Fibroblast of skin of left biceps (primary cell): ENCODE results near the gene MOV10.
A peak's percentile ranks its signal among the peaks of the same experiment; 100 is the strongest.
"Not testable (repeated sequence)": the region's sequence is repeated elsewhere in the genome, so short reads cannot be mapped to it uniquely, and the experiment has no call there.

Experiments used
- DNase-seq, 2 experiments: peaks; one replicate each; pipeline ENCODE4 v3.0.0-alpha.2; 2013; ENCODE audit warnings: low read depth in 2 of 2

The MOV10 gene, protein sequence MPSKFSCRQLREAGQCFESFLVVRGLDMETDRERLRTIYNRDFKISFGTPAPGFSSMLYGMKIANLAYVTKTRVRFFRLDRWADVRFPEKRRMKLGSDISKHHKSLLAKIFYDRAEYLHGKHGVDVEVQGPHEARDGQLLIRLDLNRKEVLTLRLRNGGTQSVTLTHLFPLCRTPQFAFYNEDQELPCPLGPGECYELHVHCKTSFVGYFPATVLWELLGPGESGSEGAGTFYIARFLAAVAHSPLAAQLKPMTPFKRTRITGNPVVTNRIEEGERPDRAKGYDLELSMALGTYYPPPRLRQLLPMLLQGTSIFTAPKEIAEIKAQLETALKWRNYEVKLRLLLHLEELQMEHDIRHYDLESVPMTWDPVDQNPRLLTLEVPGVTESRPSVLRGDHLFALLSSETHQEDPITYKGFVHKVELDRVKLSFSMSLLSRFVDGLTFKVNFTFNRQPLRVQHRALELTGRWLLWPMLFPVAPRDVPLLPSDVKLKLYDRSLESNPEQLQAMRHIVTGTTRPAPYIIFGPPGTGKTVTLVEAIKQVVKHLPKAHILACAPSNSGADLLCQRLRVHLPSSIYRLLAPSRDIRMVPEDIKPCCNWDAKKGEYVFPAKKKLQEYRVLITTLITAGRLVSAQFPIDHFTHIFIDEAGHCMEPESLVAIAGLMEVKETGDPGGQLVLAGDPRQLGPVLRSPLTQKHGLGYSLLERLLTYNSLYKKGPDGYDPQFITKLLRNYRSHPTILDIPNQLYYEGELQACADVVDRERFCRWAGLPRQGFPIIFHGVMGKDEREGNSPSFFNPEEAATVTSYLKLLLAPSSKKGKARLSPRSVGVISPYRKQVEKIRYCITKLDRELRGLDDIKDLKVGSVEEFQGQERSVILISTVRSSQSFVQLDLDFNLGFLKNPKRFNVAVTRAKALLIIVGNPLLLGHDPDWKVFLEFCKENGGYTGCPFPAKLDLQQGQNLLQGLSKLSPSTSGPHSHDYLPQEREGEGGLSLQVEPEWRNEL

DNA sequence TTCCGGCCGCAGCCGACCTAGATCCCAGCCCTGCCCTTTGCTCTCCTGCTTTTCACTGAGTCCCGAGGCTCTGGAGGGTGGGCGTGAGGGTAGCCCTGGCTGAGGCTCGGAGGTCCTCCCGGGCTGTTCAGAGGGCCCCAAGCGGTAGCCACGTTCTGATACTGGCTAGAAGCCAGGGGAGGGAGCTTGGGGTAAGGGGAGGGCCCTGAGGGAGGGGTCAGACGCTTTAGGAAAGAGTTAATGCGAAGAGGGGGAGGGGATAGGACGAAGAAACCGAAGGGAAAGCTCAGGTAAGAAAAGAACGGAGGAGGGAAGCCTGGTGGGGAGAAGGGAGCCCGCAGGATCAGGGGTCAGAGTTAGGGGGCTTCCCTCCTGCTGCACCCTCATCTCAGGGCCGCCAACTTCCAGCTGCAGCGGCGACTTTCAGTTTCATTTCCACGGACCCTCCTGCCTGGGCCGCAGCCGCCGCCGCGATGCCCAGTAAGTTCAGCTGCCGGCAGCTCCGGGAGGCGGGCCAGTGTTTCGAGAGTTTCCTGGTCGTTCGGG lies at the start of gene MOV10:
TSS of gene MOV10 (plus strand) at position 220 of the 546 bp plus-strand sequence. CDS start at position 474, 254 bp downstream.
- peak; percentile 55 to 64 for DNase-seq

DNA sequence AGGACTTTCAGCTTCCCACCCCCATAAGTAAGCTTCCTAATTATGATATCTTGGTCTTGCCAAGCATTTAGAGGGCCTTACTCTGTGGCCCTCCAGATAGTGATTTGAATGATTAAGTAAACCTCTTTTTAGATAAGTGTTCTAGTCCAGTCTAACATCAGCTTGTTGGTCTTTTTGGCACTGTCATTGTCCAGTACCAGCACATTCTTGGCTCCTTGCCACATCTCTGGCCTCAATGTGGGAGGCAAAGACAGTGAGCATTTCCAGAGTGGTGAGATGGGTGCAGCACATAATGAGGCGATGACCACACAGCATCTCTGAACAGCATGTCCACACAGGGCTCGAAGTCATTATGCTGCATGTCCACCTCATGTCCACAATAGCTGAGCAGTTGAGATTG lies 48.8 kb upstream of the MOV10 start:
- DNase-seq: no peak

DNA sequence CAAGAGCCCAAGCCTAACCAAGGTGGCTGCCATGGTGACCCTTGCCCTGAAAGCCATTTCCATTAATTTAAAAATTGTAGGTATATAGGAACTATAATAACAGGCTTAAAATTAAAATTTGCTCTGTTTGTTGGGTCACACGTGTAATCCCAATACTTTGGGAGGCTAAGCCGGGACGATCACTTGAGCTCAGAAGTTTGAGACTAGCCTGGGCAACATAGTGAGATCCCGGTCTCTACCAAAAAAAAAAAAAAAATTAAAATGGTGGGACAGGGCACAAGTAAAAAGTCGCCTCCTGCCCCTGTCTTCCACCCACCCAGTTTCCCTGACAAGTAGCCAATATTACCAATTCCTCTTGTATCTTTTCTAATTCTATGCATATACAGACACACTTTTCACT lies 48.3 kb upstream of the MOV10 start:
- DNase-seq: no peak

DNA sequence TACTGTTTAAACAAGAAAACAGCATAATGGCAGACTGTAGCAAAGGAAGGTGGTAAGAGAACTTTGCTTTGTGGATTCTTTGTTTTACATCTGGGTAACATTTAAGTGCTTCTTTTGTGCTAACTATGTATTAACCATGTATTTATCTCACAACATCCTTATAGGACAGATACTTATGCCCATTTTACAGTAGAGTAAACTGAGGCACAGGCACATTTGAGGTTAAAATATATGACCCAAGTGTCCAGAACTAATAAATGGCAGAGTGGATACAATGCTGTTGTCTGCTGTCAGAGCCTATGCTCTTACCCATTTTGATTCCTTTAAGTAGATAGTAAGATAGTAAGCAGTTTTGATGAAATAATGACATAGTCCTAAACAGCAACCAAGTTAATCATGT lies 47.6 kb upstream of the MOV10 start:
- no peak for DNase-seq

DNA sequence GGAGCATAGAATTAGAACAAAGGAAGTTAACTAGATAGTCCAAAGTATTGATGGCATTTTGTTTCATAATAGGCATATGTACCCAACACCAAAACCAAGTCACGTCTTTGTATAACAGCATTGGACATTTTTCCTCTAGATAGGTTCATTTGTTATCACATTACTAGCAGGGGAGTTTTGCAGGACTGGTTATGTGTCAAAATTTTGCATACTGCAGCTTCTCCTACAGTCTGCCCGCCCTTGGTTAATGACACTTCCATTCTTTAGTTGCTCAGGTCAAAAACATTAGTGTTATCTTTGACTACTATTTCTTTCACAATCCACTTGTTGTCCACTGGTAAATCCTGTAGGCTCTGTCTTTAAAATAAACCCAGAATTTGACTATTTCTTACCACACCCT lies 45.9 kb upstream of the MOV10 start:
- DNase-seq: no peak

DNA sequence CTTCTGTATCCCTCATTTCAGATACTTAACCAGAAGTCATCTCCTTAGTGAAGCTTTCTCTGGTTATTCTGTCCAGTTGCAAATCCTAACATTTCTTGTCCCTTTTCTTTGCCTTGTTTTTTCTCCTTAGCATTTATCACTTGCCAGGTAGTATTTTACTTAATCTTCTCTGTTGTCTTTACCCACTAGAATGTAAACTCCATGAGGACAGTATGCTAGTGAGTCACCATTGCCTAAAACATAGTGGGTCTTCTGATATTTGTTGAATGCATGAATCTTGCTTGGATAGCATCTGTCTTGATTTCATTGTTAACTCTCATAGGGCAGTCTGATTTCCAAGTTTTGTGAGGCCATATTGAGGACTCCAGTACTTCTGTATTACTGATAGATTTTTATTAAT lies 45.2 kb upstream of the MOV10 start:
- no peak for DNase-seq

DNA sequence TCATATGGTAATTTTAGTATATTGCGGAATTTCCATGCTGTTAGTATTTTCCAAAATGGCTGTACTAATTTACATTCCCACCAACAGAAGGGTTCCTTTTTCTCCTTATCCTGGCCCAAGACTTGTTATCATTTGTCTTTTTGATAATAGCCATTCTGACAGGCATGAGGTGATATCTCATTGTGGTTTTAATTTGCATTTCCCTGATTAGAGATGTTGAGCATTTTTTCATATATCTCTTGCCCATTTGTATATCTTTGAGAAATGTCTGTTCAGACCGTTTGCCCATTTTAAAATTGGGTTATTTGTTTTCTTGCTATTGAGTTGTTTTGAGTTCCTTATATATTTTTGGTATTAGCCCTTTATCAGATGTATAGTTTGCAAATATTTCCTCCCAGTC lies 40.8 kb upstream of the MOV10 start:
- no peak for DNase-seq

DNA sequence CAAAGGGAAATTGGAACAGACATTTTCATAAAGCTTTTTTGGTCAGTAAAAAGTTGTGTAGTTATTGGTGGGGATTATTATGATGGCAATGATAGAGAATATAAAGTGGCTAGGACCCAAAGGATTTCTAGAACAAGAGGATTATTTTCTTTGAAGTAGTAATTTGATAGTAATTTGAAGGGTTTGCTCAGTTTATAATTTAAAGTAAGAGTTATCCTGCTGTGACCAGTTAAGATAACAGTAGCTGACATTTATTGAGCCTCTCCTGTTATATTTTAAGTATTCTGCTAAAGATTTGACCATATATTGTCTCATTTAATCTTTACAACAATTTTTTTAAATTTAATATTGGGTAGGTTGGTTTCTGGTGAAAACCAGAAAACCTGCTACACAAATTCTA lies 40.1 kb upstream of the MOV10 start:
- DNase-seq: no peak

DNA sequence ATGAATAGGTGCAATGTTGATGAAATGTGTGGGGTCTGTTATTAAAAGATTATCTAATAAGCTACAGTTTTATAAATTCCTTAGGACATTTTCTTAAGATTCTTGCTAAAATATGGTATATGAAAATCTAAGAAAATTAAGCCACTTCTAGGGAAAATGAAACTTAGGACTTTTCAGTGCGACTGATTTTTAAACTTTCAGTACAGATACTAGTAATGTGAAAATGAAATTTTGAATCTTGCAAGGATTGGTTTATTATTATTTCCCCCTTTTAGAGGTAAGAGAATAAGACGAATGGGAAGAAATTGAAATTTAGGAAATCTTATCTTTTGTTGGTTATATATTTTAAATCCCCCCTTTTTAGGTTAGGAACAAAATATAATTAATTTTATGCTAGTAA lies 38.4 kb upstream of the MOV10 start:
- DNase-seq: no peak

DNA sequence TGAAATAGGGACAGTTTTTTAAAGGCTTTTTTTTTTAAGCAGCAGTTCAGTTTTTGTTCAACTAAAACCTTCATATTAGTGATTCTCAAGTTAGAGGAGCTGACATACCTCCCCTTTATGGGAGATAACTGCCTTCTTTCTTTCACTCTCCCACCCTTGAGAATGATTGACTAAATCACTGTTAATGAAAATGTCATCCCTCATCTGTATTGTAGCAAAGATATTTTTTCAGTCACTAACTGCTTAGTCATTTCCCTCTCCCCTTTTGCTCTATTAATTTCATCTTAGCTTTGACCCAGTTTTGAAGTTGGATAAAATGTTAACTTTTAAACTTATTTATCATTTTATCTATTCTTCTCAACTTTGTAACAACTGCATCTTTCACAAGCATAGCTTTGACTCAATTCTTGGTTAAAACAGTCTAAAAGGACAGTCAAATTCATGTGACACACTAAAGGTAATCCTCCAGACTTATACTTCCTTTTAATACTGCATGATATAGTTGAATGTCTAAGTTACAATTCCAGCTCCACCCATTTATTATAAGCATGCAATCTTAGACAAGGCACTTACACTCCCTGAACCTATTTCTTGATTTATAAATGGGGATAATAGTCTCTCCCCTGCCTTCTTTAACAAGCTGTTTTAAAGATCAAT lies 37.7 kb upstream of the MOV10 start:
- no peak for DNase-seq

DNA sequence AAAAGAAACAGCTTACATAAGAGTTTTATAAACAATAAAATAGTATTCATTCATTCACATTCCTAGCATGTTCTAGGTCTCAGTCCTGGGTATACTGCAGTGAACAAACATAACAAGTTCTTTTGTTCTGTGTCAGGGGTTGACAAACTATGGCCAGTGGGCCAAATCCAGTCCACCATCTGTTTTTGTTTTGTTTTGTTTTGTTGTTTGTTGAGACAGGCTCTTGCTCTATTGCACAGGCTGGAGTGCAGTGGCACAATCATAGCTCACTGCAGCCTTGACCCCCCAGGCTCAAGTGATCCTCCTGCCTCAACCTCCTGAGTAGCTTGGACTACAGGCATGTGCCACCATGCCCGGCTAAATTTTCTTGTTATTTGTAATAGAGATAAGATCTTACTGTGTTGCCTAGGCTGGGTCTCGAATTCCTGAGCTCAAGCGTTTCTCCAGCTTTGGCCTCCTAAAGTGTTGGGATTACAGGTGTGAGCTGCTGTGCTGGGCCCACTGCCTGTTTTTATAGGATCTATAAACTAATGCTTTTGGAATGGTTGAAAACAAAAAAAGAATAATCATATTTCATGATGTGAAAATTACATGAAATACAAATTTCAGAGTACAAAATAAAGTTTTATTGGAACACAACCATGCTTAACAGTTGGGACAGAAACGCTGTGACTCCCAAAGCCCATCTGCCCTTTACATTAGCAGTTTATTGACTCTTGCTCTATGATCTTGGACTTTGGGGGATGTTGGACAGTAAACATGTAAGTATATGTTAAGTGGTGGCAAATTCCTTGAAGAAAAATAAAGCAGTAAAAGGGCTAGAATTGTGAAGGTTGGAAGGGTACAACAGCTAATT lies 37.0 kb upstream of the MOV10 start:
- DNase-seq: no peak

DNA sequence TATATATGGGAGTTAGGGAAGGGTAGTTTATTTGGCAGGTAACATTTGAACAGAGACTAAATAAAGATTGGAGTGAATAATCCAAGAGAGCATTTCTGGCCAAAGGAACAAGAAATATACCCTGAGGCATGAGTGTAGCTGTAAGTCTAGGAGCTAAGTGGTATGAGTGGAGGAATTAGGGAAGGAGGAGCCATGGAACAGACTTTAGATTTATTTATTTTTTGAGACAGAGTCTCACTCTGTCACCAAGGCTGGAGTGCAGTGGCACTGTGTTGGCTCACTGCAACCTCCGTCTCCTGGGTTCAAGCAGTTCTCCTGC lies 36.4 kb upstream of the MOV10 start:
- no peak for DNase-seq

DNA sequence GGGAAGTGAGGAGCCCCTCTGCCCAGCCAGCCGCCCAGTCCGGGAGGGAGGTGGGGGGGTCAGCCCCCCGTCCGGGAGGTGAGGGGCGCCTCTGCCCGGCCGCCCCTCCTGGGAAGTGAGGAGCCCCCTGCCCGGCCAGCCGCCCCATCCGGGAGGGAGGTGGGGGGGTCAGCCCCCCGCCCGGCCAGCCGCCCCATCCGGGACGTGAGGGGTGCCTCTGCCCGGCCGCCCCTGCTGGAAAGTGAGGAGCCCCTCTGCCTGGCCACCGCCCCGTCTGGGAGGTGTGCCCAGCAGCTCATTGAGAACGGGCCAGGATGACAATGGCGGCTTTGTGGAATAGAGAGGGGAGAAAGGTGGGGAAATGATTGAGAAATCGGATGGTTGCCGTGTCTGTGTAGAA lies 34.0 kb upstream of the MOV10 start:
- not testable (repeated sequence) for DNase-seq

DNA sequence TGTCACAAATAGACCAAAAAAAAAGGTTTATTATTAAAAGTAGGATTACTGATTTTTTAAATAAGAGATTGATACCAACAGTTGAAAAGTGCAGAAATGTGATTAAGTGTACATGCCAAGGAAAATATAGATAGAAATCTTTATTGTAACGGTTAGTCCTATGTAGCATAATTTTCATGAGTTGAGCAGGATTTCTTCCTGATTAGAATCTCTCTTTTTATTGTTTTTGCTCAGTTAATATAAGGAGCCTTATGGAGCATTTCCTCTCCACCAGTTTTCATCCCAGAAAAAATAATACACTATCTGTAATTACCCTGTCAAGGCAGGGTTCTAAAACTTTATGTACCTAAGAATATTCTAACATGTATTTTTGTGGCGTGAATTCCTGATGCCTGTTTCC lies 31.4 kb upstream of the MOV10 start:
- no peak for DNase-seq

DNA sequence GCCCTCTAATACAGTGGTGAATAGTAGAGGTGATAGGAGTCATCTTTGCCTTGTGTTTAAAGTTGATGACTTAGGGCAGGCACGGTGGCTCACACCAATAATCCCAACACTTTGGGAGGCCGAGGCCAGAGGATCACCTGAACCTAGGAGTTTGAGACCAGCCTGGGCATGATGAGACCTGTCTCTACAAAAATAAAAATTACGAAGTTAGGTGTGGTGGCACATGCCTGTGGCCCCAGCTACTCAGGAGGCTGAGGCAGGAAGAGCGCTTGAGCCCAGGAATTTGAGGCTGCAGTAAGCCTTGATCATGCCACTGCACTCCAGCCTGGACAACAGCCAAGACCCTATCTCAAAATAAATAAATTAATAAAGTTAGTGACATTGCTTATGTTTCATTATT lies 28.2 kb upstream of the MOV10 start:
- no peak for DNase-seq

DNA sequence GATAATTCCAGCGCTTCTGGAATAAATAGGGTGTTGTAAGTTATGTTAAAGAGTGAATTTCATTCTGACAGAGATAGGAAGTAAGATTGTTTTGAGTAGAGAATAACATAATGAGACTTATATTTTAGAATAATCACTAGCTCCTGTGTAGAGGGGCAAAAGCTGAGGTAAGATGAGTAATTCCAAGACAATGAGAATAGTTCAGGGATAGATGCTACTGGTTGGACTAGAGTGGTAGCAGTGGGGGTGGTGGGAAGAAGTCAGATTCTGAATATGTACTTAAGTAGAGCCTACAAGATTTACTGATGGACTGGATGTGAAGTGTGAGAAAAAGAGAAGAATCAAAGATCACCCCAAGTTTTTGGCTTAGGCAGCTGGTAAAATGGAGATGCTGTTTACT lies 23.3 kb upstream of the MOV10 start:
- DNase-seq: no peak

DNA sequence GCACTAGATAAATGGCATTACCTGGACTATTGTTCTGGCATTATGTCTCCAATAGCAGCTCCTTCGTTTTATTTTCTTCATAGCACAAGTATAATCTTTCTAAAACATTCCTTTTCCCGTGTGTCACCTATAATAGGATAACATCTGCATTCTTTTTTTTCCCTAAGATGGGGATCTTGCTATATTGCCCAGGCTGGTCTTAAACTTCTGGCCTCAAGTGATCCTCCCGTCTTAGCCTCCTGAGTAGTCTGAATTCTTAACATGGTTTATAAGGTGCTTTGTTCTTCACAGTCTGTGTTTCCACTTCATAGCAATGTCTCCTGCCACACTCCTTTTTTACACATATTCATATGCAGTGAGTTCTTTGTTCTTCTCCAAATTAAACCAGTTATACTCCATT lies 8.6 kb upstream of the MOV10 start:
- DNase-seq: no peak

DNA sequence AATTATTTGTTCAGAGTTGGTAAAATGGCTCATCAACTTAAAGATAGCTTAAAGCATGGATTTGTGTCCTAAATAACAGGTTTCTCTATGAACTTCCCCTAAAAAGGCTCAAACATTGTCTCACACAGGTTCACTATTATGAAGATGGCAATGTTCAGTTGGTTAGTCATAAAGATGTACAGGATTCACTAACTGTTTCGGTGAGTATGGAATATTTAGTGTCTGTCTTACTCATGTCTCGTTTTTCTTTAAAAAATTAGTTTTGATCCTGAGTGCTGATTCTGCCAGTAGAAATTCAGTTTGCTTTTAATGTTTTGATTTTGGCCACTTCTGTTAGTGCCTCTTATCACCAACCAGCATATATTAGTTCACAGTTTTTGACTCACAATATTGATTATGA lies 7.5 kb upstream of the MOV10 start:
- no peak for DNase-seq

DNA sequence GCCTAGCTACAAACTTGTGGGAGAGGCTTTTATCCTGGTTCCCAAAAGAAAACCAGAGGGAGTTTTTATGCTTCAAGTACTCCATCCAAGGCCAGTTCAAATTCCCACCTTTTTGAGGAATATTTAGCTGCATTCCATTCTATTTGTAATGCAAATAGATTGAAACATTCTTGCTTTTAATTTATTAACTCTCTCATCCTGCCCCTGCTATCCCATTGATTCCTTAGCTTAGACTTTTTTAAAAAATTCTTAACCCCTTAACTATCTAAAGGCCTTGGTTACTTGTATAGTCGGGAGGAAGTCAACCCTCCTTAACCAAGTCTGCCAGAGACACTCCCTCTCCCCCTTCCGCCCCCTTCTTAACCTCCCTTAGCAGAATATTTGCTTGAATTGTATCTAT lies 2.5 kb upstream of the MOV10 start:
- DNase-seq: no peak

DNA sequence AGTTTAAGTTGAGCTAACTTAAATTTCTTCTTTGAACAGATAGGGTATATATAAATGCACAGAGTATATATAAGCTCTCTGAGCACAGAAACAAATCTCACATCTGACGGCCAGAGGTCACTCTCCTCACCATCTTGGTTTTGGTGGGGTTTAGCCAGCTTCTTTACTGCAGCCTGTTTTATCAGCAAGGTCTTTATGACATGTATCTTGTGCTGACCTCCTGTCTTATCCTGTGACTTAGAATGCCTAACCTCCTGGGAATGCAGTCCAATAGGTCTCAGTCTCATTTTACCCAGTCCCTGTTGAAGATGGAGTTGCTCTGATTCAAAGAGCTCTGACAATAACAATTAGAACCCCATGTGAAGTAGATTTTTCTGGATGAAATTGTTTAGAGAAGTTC lies 1.6 kb upstream of the MOV10 start:
- DNase-seq: no peak
